NCI-H82 treated with DMSO at 0.1 percent for 48 hours (cell line): ENCODE measurements around the gene C5orf34.
"Not testable (repeated sequence)": the region's sequence is repeated elsewhere in the genome, so short reads cannot be mapped to it uniquely, and the experiment has no call there.

Experiments used
- DNase-seq: peaks from one replicate; lab custom pipeline; 2025; ENCODE audit not compliant: unreplicated experiment; lab: John Stamatoyannopoulos, UW

The C5orf34 gene

DNA sequence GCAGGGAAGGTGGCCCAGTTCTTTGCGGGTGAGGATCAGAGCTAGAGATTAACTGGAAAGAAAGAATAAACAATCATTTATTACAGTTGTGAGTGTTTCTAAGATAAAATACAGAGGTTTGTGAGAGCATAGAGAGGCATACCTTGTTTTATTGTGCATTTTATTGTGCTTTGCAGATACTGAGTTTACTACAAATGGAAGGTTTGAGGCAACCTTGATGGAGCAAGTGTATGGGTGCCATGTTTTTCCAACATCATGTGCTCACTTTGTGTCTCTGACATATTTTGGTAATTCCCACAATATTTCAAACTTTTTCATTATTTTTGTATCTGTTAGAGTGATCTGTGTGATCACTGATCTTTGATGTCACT is 715 bp upstream of the C5orf34 start:
- DNase-seq: no peak

DNA sequence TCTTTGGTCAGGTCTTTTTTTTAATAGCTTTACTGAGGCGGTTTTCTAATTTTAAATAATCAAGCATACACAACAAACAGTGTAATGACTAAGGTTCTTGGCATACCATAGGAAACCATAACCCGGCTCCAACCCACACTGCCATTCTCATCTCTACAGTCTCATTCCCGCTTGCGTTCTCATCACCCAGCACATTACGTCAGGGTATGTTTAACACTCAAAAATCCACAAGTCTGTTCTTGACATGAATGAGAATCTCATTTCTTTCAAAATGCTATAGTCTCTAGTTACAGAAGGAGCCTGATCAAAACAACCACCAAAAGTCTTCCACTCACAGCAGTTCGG is 505 bp downstream of the C5orf34 start:
- DNase-seq: no peak

DNA sequence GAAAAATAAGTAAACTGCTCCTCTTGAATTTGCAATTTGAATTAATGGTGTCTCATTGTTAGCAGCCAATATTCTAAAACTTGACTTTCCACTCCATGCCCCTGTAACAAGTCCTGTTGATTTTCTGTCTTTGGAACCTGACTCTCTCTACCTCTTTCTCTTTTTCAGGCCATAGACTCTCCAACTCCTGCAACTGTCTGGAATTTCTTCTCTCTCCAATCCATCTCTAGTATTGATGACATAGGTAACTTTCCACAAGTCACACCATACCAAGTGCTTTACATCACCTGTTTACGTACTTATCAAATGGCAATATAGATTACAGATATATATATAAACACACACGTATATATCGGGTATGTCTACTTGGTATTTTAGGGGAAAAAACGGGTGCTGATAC is 923 bp downstream of the C5orf34 start:
- DNase-seq: no peak

- not testable (repeated sequence) for DNase-seq
These were observed 3.9 kb downstream of the C5orf34 start for GRCh38 chr5:43511062-43511461.

DNA sequence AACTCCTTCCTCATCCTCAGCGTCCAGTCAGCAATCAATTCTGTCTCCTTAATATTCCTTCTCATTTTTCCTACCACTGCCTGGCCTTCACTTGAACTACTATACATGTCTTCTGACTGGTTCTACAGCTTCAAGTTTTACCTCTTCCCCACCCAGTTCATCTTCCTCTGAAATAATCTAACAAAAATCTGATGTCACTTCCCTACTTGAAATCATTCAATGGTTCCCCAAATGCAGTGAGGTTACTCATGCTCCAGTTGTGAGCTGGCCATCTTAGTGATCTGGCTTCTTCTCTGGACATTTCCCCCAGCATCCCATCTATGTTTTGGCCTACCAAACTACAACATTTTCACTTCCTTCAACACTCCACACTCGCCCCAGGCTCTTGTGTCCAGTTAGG is 16.4 kb downstream of the C5orf34 start:
- DNase-seq: no peak

- no peak for DNase-seq
These were observed 17.4 kb downstream of the C5orf34 start for GRCh38 chr5:43497311-43498104.

- no peak for DNase-seq
These were observed 23.6 kb downstream of the C5orf34 start for GRCh38 chr5:43491326-43491725.

GRCh38 chr5:43486353-43486752 is 28.6 kb downstream of the C5orf34 start:
- no peak for DNase-seq

- no peak for DNase-seq
These were observed 29.5 kb downstream of the C5orf34 start for GRCh38 chr5:43485406-43485805.

GRCh38 chr5:43484106-43484849 is 30.7 kb downstream of the C5orf34 start:
- DNase-seq: peak; percentile 37

GRCh38 chr5:43483298-43484105 is 31.4 kb downstream of the C5orf34 start, which contains the start of gene TMEM267:
TSS of gene TMEM267 (minus strand) at chr5:43483865. CDS start at chr5:43453969, 29,896 bp downstream.
- peak; percentile 67 for DNase-seq

DNA sequence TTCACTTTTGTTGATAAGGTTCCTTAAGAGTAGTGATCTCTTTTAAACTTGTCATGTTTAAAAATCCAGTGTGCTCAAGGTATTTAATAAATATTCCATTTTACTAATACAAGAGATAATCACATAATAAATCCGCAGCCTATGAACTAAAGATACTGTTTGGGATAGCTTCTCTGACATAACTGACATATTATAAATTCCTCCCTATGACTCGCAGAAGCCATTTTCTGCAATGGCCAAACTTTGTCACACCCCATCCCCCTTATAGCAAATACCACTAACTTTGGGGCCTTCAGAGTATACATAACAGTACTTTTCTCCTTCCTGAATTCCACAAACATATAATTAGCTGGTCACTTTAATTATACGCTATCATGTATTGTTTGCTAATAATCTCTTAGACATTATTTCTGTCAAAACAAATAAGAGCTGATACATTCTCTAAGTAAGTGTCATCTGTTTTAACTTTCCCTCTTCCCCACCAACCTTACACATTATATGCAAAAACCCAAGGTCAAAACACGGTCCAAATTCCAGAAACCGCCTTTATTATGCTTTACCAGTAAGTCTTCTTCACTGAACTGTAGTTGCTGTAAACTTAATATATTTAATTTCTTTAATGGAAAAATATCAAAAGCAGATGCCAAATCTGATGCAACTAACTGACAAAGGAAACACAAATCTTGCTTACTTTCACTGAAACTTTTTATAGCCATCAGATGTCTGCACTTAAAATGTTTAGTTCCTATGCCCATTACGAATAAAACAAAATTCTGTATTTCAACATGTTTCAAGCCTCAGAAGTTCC is 32.3 kb downstream of the C5orf34 start:
- no peak for DNase-seq

DNA sequence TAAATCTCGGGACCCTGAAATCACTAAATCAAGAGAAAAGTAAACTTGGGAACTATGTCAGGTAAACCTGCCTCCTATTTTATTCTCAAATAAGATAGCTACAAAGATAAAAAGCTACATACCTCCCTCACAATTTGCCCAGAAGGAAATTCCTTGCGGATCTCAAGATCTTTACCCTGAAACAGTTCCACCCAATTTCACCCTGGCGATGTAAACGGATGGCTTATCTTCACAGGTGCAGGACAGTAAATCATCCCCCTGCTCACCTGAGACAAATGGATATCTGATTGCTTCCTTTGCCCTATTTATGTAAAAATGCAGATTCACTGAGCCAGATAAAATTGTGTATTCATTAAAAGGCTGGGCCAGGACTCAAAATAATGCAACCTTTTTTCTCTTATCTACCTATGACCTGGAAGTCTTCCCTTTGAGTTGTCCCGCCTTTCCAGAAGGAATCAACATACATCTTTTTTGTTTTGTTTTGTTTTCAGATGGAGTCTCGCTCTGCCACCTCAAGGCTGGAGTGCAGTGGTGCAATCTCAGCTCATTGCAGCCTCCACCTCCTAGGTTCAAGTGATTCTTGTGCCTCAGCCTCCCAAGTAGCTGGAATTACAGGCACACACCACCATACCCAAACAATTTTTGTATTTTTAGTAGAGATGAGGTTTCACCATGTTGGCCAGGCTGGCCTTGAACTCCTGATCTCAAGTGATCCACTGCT is 45.1 kb downstream of the C5orf34 start:
- no peak for DNase-seq

DNA sequence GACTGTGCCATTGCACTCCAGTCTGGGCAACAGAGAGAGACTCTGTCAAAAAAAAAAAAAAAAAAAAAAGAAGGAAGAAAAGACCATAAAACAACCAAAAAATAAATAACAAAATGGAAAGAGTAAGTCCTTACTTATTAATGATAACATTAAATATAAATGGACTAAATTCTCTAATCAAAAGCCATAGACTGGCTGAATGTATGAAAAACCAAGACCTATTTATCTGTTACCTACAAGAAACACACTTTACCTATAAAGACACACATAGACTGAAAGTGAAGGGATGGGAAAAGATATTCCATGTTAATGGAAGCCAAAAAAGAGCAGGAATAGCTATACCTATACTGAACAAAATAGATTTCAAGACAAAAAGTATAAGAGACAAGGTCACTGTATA is 47.8 kb downstream of the C5orf34 start:
- DNase-seq: no peak

DNA sequence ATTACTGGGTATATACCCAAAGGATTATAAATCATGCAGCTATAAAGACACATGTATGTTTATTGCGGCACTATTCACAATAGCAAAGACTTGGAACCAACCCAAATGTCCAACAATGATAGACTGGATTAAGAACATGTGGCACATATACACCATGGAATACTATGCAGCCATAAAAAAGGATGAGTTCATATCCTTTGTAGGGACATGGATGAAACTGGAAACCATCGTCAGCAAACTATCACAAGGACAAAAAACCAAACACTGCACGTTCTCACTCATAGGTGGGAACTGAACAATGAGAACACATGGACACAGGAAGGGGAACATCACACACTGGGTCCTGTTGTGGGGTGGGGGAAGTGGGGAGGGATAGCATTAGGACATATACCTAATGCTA is 49.5 kb downstream of the C5orf34 start:
- not testable (repeated sequence) for DNase-seq

GRCh38 chr5:43461066-43461465 is 53.9 kb downstream of the C5orf34 start:
- no peak for DNase-seq

DNA sequence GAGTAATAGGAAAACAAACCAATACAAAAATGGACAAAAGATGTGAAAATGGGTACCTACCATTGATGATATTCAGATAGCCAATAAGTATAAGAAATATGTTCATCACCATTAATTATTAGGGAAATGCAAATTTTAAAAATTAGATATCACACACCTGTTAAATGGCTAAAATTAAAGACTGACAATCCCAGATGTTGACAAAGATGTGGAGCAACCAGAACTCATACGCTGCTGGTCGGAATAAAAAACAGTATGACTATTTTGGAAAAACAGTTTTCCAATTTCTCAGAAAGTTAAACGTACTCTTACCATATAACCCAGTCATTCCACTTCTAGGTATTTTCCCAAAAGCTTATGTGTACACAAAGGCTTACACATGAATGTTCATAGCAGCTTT is 58.4 kb downstream of the C5orf34 start:
- DNase-seq: no peak

GRCh38 chr5:43441575-43441974 is 73.4 kb downstream of the C5orf34 start:
- DNase-seq: not testable (repeated sequence)

DNA sequence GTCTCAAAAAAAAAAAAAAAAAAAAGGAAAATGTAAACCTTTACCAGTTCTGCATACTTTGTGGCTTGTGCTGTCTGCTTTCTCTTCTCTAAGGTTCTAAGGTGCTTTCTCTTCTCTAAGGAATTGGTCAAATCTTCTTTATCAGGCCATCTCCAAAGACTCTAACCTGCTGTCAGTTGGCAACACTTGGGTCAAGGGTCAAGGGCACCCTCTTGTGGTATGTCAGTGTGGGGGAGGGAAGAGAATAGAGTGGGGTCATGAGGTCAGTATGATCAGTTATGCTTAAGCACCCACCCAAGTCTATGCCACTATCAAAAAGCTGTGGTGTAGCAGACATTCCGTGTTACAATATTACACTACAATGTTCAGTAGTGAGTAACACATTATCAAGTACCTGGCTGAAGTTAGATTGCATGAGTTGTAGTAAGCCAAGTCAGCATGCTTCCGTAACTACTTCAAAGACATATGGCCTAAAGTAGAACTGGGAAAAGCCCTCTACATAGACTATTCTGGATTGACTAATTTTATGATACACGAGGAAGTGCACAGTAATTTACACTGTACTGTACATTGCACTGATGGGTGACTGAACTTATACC is 77.8 kb downstream of the C5orf34 start:
- no peak for DNase-seq
